Gastroesophageal sphincter (tissue), 3 donors: ENCODE measurements around the gene PLA2G4B.

ENCODE experiments used
- CTCF ChIP-seq, 4 experiments: fragments of 200-600 bp in 2 of 4; fragments of 450-650 bp in 2 of 4; sonication (generic) in 1 of 4; IDR thresholded peaks; one replicate each; pipeline ENCODE4 v1.5.1; 2017 to 2019; ENCODE audit warnings: antibody characterized with exemption in 4 of 4, mild to moderate bottlenecking in 2 of 4, moderate library complexity in 2 of 4
- EP300 ChIP-seq: sonication (generic); formaldehyde crosslinking; IDR thresholded peaks from one replicate; pipeline ENCODE4 v1.6.1; 2017; ENCODE audit warnings: antibody characterized with exemption, mild to moderate bottlenecking
- POLR2A ChIP-seq, 2 donors: fragments of 450-650 bp; IDR thresholded peaks; one replicate each; pipeline ENCODE4 v1.6.1; 2017; ENCODE audit warnings: antibody characterized with exemption in 2 of 2, mild to moderate bottlenecking in 2 of 2, moderate library complexity in 1 of 2
- POLR2AphosphoS5 ChIP-seq: sonication (generic); formaldehyde crosslinking; IDR thresholded peaks from one replicate; pipeline ENCODE4 v1.6.1; 2017; ENCODE audit warnings: antibody characterized with exemption

GRCh38 chr15:41791547-41791937 is 47.1 kb upstream of the PLA2G4B start:
- TF ChIP-seq CTCF (IDR thresholded peaks at IDR 0.05) (no peak), POLR2AphosphoS5 (no peak), EP300 (no peak), POLR2A (IDR thresholded peaks at IDR 0.05) (no peak)
